ENCODE measurements around the gene RNF150. TPM values are rescaled to one million over a fixed set of nuclear protein-coding genes. Genes with fewer than 3 reads are reported as not detected.

RNF150 gene
- total and polyA plus RNA-seq, 2 experiments from 2014 or later, result 4.2 to 9.2 TPM

GRCh38 chr4:141124224-141124623, 9.0 kb downstream of the RNF150 start:
- Histone ChIP-seq H2AFZ (no peak overlapping the region), H4K20me1 (ENCODE audit: insufficient read depth, poor library complexity, severe bottlenecking) (peaks cover 3% of the 10 kb centered on the region), H3K4me3 (no peak overlapping the region), H3K4me1 (ENCODE audit: insufficient read depth) (no peaks in the 10 kb centered on the region), H3K79me2 (peaks cover 25% of the 10 kb centered on the region), H3K27me3 (peaks cover 10% of the 10 kb centered on the region), H3K4me2 (no peak overlapping the region), H3K27ac (no peak overlapping the region), H3K9me3 (ENCODE audit: low read depth) (no peaks in the 10 kb centered on the region), H3K36me3 (replicated peaks; ENCODE audit: insufficient read depth, low read depth) (no peaks in the 10 kb centered on the region), H3K9me2 (replicated peaks; ENCODE audit: insufficient read depth) (no peaks in the 10 kb centered on the region)
- 92% methylated on average over 1 of the region's 1 CpG for WGBS (ENCODE audit: low lambda C conversion rate, missing lambda C conversion rate)
- TF ChIP-seq CTCF (IDR thresholded peaks at IDR 0.05; ENCODE audit: poor library complexity) (no peak), EZH2 (IDR thresholded peaks at IDR 0.05; ENCODE audit: borderline replicate concordance) (no peak)
- DNase-seq (ENCODE audit: low spot score), result no peak

DNA sequence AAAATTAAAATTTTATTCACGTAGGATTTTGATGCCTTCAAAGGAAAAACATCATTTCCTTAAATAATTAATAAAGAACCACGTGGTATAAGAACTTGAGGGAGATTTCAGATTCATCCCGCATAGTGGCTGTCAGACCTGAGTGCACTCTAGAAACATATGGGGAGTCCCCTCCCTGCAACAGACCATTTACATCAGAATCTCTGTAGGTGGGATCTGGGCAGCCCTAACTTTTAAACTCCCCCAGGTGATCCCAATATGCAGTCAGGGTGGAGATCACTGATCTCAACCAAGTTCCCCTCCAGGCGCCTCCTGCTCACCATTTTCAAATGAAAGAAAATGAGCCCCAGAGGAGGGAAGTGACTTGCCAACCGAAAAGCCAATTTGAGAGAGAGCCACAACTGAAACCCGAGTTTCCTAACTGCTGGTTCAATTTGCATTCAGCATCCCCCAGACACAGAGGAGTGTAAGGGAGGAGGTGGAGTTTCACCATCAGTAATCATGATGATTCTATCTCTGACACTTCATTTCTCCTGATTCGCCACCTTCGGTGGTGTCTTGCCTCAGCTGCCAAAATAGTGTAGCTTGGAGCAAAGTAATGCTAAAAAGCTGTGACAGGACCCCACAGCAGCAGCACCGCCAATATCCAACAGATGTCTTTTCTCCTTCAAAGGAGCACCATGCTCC, 11.4 kb downstream of the RNF150 start:
- no peak for DNase-seq (ENCODE audit: low spot score)
- H3K79me2 ChIP-seq, result peaks cover 12% of the 10 kb centered on the region
- no peaks in the 10 kb centered on the region for H3K9me3 ChIP-seq (ENCODE audit: low read depth)
- 79% methylated on average over 9 of the region's 9 CpGs for WGBS (ENCODE audit: low lambda C conversion rate, missing lambda C conversion rate)
- H3K27ac ChIP-seq, result no peak overlapping the region
- no peaks in the 10 kb centered on the region for H3K9me2 ChIP-seq (replicated peaks; ENCODE audit: insufficient read depth)
- no peaks in the 10 kb centered on the region for H3K36me3 ChIP-seq (replicated peaks; ENCODE audit: insufficient read depth, low read depth)
- no peaks in the 10 kb centered on the region for H3K27me3 ChIP-seq
- H3K4me2 ChIP-seq, result no peak overlapping the region
- no peak for TF ChIP-seq CTCF (IDR thresholded peaks at IDR 0.05; ENCODE audit: poor library complexity)
- no peak for TF ChIP-seq EZH2phosphoT487 (IDR thresholded peaks at IDR 0.05; ENCODE audit: low read depth, severe bottlenecking, unreplicated experiment)
- no peak for TF ChIP-seq EZH2 (IDR thresholded peaks at IDR 0.05; ENCODE audit: borderline replicate concordance)
- H3K4me1 ChIP-seq (ENCODE audit: insufficient read depth), result no peaks in the 10 kb centered on the region
- no peak overlapping the region for H3K4me3 ChIP-seq
- H4K20me1 ChIP-seq (ENCODE audit: insufficient read depth, poor library complexity, severe bottlenecking), result no peaks in the 10 kb centered on the region
- H2AFZ ChIP-seq, result no peak overlapping the region

- Histone ChIP-seq H3K9me2 (replicated peaks; ENCODE audit: insufficient read depth) (no peaks in the 10 kb centered on the region), H3K36me3 (replicated peaks; ENCODE audit: insufficient read depth, low read depth) (no peaks in the 10 kb centered on the region), H3K27me3 (no peaks in the 10 kb centered on the region), H3K4me1 (ENCODE audit: insufficient read depth) (no peaks in the 10 kb centered on the region), H3K4me2 (no peak overlapping the region), H3K9me3 (ENCODE audit: low read depth) (no peaks in the 10 kb centered on the region), H3K4me3 (no peak overlapping the region), H4K20me1 (ENCODE audit: insufficient read depth, poor library complexity, severe bottlenecking) (no peaks in the 10 kb centered on the region), H3K27ac (no peak overlapping the region), H2AFZ (no peak overlapping the region), H3K79me2 (peaks cover 4% of the 10 kb centered on the region)
- DNase-seq (ENCODE audit: low spot score), result no peak
- TF ChIP-seq EZH2 (IDR thresholded peaks at IDR 0.05; ENCODE audit: borderline replicate concordance) (no peak), CTCF (IDR thresholded peaks at IDR 0.05; ENCODE audit: poor library complexity) (no peak), EZH2phosphoT487 (IDR thresholded peaks at IDR 0.05; ENCODE audit: low read depth, severe bottlenecking, unreplicated experiment) (no peak)
- WGBS (ENCODE audit: low lambda C conversion rate, missing lambda C conversion rate), result 88% methylated on average over 1 of the region's 1 CpG
These were observed 12.2 kb downstream of the RNF150 start for GRCh38 chr4:141121101-141121500.
